Parathyroid adenoma (tissue), 2 donors: ENCODE data around the gene WDR62.
"Not testable (repeated sequence)": the region's sequence is repeated elsewhere in the genome, so short reads cannot be mapped to it uniquely, and the experiment has no call there.

Experiments used
- H2AFZ ChIP-seq: fragments of 300-600 bp; sonication (generic); one replicate; pipeline ENCODE4 v1.7.0; 2017; ENCODE audit warnings: antibody characterized with exemption, mild to moderate bottlenecking
- H3K27ac ChIP-seq: fragments of 300-600 bp; sonication (generic); one replicate; pipeline ENCODE4 v1.7.0; 2017
- H3K27me3 ChIP-seq: fragments of 300-600 bp; sonication (generic); one replicate; pipeline ENCODE4 v1.7.0; 2017; ENCODE audit warnings: low read length; ENCODE audit not compliant: control insufficient read depth, insufficient read depth
- H3K36me3 ChIP-seq: fragments of 300-600 bp; sonication (generic); one replicate; pipeline ENCODE4 v1.7.0; 2017; ENCODE audit warnings: low read length; ENCODE audit not compliant: control insufficient read depth, insufficient read depth
- H3K4me1 ChIP-seq: fragments of 300-600 bp; sonication (generic); one replicate; pipeline ENCODE4 v1.7.0; 2017; ENCODE audit warnings: control low read depth
- H3K4me2 ChIP-seq: fragments of 300-600 bp; sonication (generic); one replicate; pipeline ENCODE4 v1.7.0; 2017; ENCODE audit warnings: low read length
- H3K4me3 ChIP-seq: fragments of 300-600 bp; sonication (generic); one replicate; pipeline ENCODE4 v1.7.0; 2017; ENCODE audit warnings: low read depth, low read length
- H3K79me2 ChIP-seq: fragments of 300-600 bp; sonication (generic); one replicate; pipeline ENCODE4 v1.7.0; 2017; ENCODE audit warnings: control low read depth
- H3K9ac ChIP-seq: fragments of 300-600 bp; sonication (generic); one replicate; pipeline ENCODE4 v1.7.0; 2017; ENCODE audit warnings: mild to moderate bottlenecking
- H3K9me3 ChIP-seq: fragments of 300-600 bp; sonication (generic); one replicate; pipeline ENCODE4 v1.7.0; 2017; ENCODE audit warnings: low read length; ENCODE audit not compliant: control insufficient read depth
- TF ChIP-seq, protein P1 (sequence below): fragments of 300-600 bp; sonication (generic); IDR thresholded peaks from one replicate; pipeline ENCODE4 v1.7.0; 2017; ENCODE audit warnings: antibody characterized with exemption, mild to moderate bottlenecking
- donor health status: primary hyperparathyroidism.

WDR62 gene

DNA sequence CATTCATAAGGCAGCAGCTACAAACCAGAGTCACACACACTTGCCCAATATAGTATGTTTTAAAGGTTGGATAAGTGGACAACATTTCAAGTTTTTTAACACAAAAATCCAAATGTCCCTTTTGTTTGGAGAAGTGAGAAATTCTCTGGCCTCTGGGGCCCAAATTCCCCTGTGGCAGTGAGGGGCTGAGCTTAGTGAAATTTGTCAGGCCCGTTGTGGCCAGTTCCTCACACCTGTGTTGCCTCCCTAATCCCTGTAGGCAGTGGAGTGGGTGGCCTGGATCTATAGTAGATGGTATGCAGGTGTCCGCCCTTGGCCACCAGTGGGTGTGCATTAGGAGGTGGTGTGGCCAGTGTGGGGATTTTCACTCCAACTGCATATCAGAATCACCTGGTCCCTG lies 6.7 kb downstream of the WDR62 start:
- Histone ChIP-seq H3K4me2 (no peak overlapping the region), H3K4me3 (no peak overlapping the region), H3K36me3 (no peaks in the 10 kb centered on the region), H3K27me3 (no peaks in the 10 kb centered on the region), H2AFZ (no peak overlapping the region), H3K9ac (no peak overlapping the region), H3K79me2 (no peaks in the 10 kb centered on the region), H3K9me3 (no peaks in the 10 kb centered on the region), H3K27ac (no peak overlapping the region), H3K4me1 (no peaks in the 10 kb centered on the region)
- TF ChIP-seq, protein P1, sequence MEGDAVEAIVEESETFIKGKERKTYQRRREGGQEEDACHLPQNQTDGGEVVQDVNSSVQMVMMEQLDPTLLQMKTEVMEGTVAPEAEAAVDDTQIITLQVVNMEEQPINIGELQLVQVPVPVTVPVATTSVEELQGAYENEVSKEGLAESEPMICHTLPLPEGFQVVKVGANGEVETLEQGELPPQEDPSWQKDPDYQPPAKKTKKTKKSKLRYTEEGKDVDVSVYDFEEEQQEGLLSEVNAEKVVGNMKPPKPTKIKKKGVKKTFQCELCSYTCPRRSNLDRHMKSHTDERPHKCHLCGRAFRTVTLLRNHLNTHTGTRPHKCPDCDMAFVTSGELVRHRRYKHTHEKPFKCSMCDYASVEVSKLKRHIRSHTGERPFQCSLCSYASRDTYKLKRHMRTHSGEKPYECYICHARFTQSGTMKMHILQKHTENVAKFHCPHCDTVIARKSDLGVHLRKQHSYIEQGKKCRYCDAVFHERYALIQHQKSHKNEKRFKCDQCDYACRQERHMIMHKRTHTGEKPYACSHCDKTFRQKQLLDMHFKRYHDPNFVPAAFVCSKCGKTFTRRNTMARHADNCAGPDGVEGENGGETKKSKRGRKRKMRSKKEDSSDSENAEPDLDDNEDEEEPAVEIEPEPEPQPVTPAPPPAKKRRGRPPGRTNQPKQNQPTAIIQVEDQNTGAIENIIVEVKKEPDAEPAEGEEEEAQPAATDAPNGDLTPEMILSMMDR = no peak

DNA sequence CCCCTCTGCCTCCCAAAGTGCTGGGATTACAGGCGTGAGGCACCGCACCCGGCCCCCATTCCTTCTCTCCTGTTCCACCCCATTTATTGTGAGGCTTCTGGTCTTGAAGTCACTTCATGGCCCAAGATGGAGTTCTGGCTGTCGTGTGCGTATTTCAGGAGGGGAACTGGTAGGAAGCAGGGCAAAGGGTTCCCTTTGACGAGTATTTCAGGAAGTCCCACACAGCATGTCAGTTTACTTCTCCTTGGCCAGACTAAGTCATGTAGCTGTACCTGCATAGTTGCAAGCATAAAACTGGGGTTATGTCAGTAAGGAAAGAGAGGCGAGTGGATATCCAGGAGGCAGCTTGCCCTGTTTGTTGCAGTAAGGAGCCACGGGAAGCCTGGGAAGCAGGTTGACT lies 10.1 kb downstream of the WDR62 start:
- Histone ChIP-seq H2AFZ (no peak overlapping the region), H3K79me2 (no peaks in the 10 kb centered on the region), H3K9me3 (no peaks in the 10 kb centered on the region), H3K27ac (no peak overlapping the region), H3K4me2 (no peak overlapping the region), H3K4me1 (no peaks in the 10 kb centered on the region), H3K36me3 (no peaks in the 10 kb centered on the region), H3K27me3 (no peaks in the 10 kb centered on the region), H3K9ac (no peak overlapping the region), H3K4me3 (no peak overlapping the region)
- TF ChIP-seq, protein P1 = no peak

GRCh38 chr19:36067681-36068080 lies 13.0 kb downstream of the WDR62 start:
- H3K27ac ChIP-seq = no peak overlapping the region
- H3K4me1 ChIP-seq = no peaks in the 10 kb centered on the region
- no peaks in the 10 kb centered on the region for H3K79me2 ChIP-seq
- no peaks in the 10 kb centered on the region for H3K9me3 ChIP-seq
- H3K9ac ChIP-seq = no peak overlapping the region
- no peaks in the 10 kb centered on the region for H3K27me3 ChIP-seq
- TF ChIP-seq, protein P1 = no peak
- H3K36me3 ChIP-seq = no peaks in the 10 kb centered on the region
- no peak overlapping the region for H2AFZ ChIP-seq
- no peak overlapping the region for H3K4me3 ChIP-seq
- H3K4me2 ChIP-seq = no peak overlapping the region

GRCh38 chr19:36068810-36069499 lies 14.3 kb downstream of the WDR62 start:
- not testable (repeated sequence) for H3K27ac ChIP-seq, H3K4me3 ChIP-seq, H3K27me3 ChIP-seq, H3K4me1 ChIP-seq, H3K36me3 ChIP-seq, H3K9ac ChIP-seq, H3K4me2 ChIP-seq, H3K79me2 ChIP-seq, H2AFZ ChIP-seq, H3K9me3 ChIP-seq

- no peaks in the 10 kb centered on the region for H3K27me3 ChIP-seq
- H3K4me2 ChIP-seq = no peak overlapping the region
- no peaks in the 10 kb centered on the region for H3K4me1 ChIP-seq
- H3K4me3 ChIP-seq = no peak overlapping the region
- TF ChIP-seq, protein P1 = no peak
- no peak overlapping the region for H2AFZ ChIP-seq
- no peaks in the 10 kb centered on the region for H3K79me2 ChIP-seq
- no peaks in the 10 kb centered on the region for H3K36me3 ChIP-seq
- no peak overlapping the region for H3K9ac ChIP-seq
- H3K27ac ChIP-seq = no peak overlapping the region
- no peaks in the 10 kb centered on the region for H3K9me3 ChIP-seq
Observed at GRCh38 chr19:36072081-36072480, 17.4 kb downstream of the WDR62 start.
